GM21825 (cell line): Measurements from ENCODE around the gene ADSS2.
A peak's percentile ranks its signal among the peaks of the same experiment; 100 is the strongest.

ENCODE experiments used
- ATAC-seq: cut with Tn5 transposase; IDR thresholded peaks from one replicate; pipeline ENCODE4 v1.9.1; 2021; ENCODE audit warnings: mild to moderate bottlenecking, moderate library complexity; ENCODE audit not compliant: unreplicated experiment

ADSS2 gene

DNA sequence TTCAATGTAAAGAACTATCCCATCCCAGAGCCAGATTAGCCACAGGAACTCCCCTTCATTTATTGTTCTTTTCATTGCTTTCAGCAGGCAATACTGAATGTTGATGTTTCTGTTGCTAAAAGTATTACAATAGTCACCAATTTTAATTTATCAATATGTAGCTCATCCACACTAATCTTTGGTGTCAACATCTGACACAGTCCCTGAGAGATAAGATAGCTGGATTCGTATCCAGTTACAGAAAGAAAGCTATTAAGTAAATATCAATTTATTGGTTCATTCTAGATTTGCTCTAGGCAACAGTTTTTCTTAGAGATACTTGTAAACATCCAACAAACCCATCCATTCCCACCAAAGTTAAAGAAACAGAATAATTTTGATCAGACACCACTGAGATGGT lies 4.7 kb downstream of the ADSS2 start:
- ATAC-seq: no peak

DNA sequence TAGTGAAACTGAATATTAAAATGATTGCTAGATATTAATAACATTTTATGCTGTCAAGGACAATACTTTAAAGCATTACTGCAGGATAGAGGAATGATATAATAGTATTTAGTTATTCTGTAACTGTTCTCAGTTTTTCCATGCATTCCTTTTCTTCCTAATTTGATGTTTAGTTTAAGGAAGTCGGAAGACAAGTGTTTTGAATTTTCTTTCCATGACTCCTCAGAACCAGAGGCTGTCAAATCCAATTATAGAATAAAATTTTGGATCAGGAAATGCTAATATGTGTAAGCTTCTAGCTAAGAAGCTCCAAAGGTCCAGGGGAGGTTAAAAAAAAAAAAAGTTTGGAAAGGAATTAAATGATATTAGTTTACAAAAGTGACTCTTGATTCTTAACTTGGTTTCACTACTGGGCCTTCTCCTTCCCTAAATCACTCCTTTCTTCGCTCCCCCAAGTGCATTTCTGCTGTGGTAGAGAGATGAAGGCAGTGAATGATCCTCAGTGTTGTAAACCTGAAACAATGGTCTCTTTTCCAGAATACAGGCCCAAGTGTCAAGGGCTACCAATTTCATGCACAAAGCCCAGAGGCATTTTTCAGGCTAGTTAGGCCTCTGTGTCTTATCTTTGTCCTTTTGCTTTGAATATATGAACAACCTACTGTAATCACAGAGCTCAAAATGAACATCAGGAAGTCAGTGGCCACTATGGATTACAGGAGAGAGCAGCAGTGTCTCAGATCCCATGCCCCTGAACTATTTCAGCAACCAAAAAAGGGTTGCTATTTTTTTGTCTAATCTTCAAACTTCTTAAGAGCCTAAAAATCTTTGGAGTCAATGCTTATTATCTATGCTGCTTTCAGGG lies 6.2 kb downstream of the ADSS2 start:
- ATAC-seq: no peak

DNA sequence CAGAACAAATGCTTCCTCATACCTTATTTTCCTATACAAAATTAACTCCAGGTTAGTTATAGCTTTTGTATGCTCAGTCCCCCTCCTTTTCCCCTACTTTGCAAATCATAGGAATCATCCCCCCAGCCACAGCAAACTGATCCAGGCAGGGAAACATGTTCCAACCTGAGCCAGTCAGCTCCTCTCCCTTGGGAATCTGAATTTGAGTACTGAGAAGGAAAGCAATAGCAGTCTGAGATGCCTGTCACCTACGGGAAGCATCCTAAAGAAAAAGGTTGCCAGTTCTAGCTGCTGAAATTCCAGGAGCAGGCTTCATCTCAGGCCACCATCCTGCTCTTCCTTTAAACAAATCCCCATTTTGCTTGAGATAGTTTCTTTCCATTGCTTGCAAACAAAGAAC lies 6.9 kb downstream of the ADSS2 start:
- ATAC-seq: no peak

DNA sequence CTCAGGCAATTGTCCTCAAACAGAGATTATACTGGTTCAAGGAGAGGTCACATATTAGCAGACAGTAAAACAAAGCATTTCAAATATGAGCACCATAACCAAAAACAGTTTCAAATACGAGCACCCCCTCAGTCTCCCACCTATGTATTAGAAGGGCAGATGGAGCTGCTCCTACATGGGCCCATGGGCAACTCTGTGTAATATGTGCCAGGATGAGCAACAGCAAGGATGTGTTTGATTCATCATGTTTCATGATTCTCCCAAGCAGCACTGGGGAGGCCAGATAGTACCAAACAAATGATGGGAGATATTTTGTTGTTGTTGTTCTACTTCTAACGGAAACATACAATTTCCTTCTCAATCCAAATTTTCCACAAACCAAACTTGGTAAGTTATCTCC lies 8.9 kb downstream of the ADSS2 start:
- ATAC-seq: no peak

DNA sequence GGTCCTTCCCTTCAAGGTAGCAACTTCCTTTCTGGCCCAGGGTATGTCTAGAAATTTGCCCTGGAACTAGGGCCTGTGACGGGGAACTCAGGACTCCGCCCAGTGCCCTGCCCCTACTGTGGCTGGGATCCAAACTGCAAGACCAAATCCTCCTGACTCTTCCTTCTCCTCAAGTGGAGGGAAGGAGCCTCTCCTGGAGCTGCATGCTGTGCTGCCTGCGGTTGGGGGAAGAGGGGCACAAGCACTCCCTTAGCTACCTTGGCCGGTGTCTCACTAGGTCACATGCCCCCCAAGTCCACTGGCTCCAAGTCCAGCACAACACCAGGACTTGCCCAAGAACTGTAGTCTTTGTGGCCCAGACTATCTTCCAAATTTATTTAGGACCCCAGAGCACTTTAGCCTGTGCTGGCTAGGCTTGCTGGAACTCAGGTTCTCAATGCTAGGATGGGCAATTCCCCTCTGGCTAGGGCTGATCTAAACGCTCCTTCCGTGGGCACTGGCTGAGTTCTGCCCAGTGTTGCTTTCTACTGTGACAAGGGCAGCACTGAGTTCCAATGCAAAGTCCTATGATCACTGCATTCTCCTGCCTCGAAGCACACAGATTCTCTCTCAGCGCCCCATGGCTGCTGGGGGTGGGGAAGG lies 12.2 kb downstream of the ADSS2 start:
- no peak for ATAC-seq

DNA sequence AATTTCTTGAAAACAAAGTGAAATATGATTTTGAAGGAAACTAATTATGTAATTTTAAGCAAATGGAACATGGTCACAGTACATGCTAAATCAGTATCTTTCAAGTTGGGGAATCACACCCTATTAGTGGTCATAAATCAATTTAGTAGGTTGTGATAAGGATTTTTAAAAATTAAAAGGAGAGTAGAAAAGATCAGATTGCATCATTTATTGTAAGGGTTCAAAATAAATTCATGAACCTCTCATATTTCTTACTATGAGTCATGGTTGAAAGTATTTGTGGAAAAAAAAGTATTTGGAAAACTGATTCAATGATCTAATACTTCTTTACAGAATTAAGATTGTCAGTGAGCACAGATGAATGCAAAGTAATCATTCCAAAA lies 14.6 kb downstream of the ADSS2 start:
- ATAC-seq: no peak

DNA sequence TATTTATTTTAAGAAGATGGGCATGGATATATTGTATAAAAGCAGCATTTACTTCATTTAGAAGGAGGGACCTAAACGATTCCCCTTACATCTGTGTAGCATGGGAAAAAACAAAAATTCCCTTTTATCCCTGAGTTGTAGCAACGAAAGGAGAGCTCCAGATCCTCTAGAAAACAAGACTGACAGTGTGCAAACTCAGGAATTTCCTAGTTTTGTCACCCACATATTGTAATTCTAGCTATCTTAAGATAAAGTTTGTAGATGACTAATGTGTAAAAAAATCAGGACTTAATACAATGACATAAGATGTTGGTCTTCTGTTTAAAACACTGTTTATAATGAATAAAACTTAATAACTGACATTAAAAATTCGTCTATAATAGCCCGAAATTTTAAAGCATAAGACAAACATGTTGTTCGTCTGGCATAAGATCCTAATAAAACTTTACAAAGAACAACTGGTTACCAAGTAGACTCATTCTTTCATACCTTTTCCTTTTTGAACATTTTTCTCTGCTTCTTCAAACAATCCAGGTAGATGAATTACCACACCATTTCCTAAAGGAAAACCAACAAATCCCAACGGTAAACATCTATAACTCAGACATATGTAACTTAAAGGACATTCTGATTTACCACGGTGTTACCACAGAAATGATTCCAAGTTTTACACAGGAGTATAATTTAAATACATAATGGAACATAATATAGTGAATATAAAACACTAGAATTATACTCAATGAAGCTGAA lies 15.2 kb downstream of the ADSS2 start:
- ATAC-seq: no peak

DNA sequence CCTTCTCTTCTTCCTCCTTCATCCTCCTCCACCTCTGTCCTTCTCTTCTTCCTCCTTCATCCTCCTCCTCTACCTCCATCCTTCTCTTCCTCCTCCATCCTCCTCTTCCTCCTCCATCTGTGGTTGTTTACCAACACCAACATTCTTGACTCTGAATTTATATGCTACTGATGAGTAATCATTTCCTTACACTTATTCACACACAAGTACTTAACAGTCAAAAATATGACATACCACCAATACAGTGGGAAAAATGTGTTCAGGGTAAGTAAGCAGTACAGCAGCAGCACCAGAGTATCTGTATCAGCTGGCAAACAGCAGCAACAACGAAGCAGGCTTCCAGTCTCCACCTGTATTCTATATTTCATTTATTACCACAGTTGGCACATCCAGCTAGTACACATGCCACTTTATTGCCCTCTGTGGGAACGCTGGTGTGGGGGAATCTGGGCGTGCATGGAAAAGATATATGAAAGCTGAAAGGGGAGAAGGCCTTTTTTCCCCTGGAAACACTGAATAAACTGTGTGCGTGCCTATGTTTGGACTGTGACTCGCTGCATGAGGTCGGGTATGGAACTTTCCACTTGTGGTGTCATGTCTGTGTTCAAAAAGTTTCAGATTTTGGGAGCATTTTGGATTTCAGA lies 16.0 kb downstream of the ADSS2 start:
- ATAC-seq: no peak

DNA sequence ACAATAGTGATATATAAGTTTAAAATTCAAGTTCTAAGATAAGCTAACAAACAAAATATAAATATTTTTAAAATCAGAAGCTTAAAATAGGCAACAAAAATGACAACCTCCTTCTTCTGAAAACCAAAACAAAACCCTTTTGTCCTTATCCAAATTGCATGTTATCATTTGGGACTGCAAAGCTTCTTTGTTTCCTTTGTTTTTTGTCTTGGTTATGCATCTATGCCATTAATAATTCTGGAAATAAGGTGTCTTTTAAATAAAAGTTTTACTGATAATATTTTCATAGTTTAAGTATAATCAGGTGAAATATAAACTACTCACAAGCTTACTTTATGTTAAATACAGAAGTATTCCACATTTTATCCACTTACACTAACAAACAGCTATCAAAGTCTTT lies 20.5 kb downstream of the ADSS2 start:
- ATAC-seq: no peak

DNA sequence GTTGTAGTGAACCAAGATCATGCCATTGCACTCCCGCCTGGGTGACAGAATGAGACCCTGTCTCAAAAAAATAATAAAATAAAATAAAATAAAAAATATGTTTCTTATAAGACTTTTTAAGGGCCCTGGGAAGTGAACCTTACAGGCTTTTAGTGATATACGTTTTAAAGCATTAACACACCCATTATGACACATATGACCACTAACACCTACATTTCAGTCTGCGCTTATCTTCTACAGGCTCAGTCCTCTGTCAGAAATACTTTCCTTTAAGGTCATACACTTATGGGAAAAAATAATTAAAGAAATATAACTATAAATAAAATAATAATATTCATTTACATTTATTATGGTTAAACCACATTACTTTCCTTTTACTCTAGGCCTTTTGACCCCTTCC lies 21.9 kb downstream of the ADSS2 start:
- no peak for ATAC-seq

DNA sequence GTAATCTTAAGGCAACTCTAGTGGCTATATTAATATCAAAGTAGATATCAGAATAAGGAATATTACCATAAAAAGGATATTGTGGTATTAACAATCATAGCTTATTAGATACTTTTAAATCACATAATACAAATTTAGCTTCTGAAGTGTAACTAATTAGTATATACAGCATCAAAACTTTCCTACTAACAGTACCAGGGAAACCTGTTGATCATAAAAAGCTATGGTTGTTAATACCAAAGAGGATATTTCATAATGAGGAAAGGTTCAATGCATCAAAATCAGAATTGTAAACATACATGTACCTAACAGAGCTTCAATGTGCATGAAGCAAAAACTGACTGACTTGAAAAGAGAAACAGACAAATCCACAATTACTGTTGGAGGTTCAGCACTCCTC lies 24.1 kb downstream of the ADSS2 start:
- no peak for ATAC-seq

DNA sequence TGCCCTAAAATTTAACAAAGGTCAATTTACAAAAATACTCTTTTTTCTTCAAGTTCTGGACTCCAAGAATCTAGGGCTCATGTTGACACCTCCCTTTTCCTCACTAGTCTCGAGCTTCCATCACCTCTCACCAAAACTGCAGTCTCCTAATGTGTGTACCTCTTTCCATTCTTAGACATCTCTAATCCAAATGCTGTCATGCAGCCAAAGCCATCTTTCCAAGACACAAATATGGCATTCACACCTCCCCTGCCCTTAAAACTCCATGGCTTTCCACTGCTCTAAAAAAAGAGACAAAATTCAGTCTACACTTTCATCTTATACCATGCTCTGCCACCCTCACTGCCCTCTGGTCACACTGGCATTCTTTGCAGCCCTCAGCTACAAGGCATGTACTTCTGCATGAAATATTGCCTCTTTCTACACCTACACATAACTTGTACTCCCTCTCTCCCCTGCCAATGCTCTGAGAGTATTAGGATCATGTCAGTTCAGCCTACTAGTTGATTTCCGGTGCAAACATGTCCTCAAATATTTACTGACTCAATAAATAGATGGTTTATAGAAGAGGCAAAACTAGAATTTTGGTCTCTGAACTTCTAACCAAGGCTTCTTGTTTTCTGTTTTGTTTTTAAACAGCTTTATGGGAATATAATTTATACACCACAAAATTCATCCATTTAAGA lies 26.9 kb downstream of the ADSS2 start:
- ATAC-seq: no peak

DNA sequence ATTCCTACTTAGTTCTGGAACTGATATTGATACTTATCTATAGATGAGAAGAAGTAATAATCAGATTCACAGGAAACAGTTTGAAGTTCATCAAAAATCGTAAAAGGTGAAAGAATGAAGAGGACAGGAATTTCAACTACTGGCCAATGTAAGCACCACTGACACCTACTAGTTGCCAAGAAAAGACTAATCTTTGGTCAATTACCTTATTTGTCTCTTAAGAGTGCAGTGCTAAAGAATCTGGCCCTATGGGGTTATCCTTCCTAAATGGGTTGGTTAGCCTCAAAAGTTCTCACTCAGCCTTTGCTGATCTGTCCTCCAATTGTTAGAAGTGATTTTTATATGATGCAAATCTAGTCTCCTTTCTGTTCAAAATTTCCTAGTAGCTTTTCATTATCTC lies 29.5 kb downstream of the ADSS2 start:
- ATAC-seq: no peak

DNA sequence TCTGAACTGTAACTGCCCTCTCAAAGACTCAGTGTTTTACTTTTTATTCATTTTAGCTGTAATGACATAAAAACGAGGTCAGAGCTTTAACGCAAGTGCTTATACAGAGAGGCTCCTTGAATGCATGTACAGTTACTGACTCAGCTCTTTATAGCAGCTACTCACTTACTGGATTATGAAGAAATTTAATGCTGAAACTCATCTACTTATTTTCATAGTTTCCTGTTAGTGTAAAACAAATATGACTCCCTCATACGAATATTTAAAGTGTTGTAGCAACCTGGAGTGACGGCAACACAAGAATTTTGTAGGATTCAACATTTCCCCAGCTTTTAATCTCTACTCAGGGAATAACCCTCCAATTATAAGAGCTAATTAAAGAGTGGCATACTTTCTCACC lies 32.7 kb downstream of the ADSS2 start:
- ATAC-seq: no peak

DNA sequence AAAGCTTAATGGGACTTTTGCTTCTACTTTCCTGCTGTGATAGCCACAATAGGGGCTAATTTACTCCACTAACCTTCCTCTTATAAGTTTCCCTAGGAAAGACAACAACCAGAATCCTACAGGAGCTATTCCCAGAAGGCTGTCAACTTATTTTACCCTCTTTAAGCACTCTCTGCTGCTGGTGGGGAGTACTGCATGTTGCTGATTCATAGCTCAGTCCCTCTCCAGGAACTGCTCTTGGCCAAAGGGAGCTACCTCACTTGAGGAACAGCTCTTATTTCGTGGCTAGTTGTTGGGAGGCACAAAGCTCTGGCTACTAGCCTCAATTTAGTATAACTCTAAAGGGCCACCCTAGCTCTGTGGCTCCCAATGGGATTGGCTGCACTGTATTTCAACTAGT lies 37.2 kb downstream of the ADSS2 start:
- ATAC-seq: no peak

DNA sequence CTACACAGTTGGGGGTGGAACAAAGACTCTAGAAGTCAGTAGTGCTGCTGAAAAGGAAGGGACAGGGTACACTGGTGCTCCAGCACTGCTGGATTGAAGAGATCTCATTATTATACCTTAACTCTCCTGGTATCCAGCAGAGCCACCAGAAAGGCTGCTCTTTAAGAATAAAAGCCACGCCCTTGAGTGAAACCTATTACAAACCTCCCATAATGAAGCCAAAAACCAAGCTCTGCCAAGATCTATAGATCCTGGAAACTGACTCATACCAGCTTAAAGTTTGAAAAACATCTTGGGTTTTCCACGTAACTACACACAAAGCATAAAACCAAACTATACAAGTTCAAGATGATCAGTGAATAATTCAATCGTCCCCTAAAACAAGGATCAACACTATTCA lies 38.0 kb downstream of the ADSS2 start:
- ATAC-seq: no peak

DNA sequence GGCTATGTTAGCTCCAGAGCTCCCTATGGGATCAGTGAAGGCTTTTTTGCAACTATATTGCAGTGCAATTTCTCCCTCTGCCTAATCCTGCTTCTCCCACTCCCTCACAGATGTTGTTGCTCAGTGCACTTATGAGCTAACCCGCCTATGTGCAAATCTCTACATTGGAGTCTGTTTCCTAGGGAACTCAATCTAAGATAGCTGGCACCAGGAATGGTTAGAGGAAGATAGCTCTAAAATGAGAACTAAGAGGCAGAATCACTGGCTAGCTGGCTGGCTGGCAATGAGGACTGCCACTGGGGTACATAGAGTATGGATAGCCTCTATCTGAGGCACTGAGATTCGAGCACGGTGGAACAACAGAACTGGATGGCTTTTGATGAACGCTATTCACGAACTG lies 39.5 kb downstream of the ADSS2 start:
- no peak for ATAC-seq

DNA sequence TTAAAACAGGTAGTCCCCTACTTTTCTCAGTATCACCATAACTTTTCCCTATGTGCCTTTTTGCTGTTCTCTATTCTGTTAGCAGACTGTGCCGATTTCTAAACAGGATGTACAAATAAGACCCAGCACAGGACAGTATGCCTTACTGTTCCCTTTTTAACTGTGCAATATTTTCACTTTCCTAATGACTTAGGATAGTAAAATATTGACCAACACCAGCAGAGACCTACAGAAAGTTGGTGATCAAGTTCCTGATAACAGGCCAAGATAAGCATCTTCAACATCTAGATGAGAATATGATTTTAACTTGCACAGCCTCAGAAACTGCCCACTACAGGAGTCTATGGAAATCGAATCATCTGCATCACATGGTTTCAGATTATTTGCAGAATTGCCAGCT lies 42.0 kb downstream of the ADSS2 start:
- ATAC-seq: peak; percentile 91

DNA sequence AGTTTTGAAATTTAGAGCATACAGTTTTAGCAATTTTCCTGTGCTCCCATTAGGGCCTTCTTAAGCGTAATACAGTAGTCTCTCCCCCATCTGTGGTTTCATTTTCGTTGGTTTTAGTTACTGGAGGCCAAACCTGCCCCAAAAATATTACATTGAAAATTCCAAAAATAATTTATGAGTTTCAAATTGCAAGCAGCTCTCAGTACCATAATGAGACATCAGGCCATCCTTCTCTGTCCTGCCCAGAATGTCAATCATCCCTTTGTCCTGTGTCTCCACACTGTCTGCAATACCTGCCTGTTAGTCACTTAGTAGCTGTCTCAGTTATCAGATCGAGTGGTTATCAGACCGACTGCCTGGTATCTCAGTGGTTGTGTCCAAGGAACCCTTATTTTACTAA lies 45.4 kb downstream of the ADSS2 start:
- peak; percentile 60 for ATAC-seq

DNA sequence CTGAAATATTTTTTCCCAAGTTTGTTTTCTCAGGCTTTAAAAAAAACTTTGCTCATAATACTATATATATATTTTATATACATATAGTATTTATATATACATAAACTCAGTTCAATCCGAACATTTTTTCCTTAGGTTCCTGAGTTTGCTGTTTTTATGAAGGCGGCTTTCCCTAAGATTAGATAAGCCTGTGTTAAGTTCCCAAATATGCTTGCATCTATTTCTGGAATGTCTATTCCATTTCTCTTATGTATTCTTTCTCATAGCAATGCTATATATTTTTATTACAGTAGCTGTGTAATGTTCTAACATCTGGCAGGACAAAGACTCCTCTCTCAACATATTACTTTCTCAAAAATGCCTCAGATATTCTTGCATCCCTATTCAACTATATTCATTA lies 45.9 kb downstream of the ADSS2 start:
- ATAC-seq: no peak

DNA sequence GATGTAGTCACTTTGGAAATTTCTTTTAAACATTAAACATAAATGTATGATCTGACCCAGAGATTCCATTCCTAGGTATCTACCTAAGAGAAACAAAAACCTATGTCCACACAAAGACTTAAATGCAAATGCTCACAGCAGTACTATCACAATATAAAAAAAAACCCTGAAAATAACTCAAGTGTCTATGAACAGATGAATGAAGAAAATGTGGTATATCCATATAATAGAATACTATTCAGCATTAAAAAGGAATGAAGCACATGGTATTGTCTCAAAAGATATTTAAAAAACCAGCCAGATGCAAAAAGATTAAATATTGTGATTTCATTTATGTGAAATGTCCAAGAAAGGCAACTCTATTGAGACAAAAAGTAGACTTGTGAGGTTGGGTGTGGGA lies 48.3 kb downstream of the ADSS2 start:
- ATAC-seq: no peak
